Heart right ventricle (tissue), 16 donors: ENCODE results near the gene MRPS24. TPM values are rescaled to one million over a fixed set of nuclear protein-coding genes. Genes with fewer than 3 reads are reported as not detected.

ENCODE experiments used
- ATAC-seq, 8 donors: fragments of 200-7000 bp; cut with Tn5 transposase; one replicate each; pipeline ENCODE4 v1.9.1; 2020; ENCODE audit warnings: mild to moderate bottlenecking in 8 of 8, moderate library complexity in 8 of 8, moderate number of reproducible peaks in 1 of 8
- DNase-seq, 2 donors: peaks; one replicate each; pipeline ENCODE4 v3.0.0-alpha.2; 2020
- H3K27ac ChIP-seq, 10 donors: fragments of 200-600 bp; sonication (generic) in 2 of 10; one replicate each; pipeline versions ENCODE4 v1.5.0 to v1.8.0; 2020 to 2022; ENCODE audit warnings: mild to moderate bottlenecking in 3 of 10
- H3K27me3 ChIP-seq, 7 donors: fragments of 200-600 bp; one replicate each; pipeline ENCODE4 v1.8.0; 2021 to 2022; ENCODE audit warnings: mild to moderate bottlenecking in 2 of 7
- H3K36me3 ChIP-seq, 9 donors: fragments of 200-600 bp; sonication (generic) in 1 of 9; one replicate each; pipeline versions ENCODE4 v1.5.0 to v1.8.0; 2020 to 2022; ENCODE audit warnings: mild to moderate bottlenecking in 2 of 9
- H3K4me1 ChIP-seq, 9 donors: fragments of 200-600 bp; sonication (generic) in 1 of 9; one replicate each; pipeline versions ENCODE4 v1.5.0 to v1.8.0; 2020 to 2022; ENCODE audit warnings: mild to moderate bottlenecking in 4 of 9
- H3K4me3 ChIP-seq, 10 donors: fragments of 200-600 bp; sonication (generic) in 2 of 10; one replicate each; pipeline versions ENCODE4 v1.5.0 to v1.8.0; 2020 to 2022; ENCODE audit warnings: mild to moderate bottlenecking in 7 of 10, moderate library complexity in 2 of 10
- H3K9me3 ChIP-seq, 11 donors: fragments of 200-600 bp in 10 of 11; sonication (generic) in 2 of 11; one replicate each; pipeline versions ENCODE4 v1.5.0 to v1.8.0; 2013 to 2022; ENCODE audit warnings: mild to moderate bottlenecking in 2 of 11, control low read depth in 1 of 11, moderate library complexity in 1 of 11
- WGBS, 2 donors: extraction: QIAGEN DNeasy Blood & Tissue Kit; methylation state at CpG; one replicate each; pipeline ENCODE4 v1.1.7; 2013; ENCODE audit warnings: inconsistent platforms in 1 of 2; 5-methylcytosine and 5-hydroxymethylcytosine counted together
- intact Hi-C, 10 donors: fragments of 100-400 bp; cut with DNase I; formaldehyde crosslinking; loops; one replicate each; pipeline versions ENCODE4 v1.11.1 to v1.14.2; 2022
- polyA plus RNA-seq, 2 donors: library from polyadenylated mRNA; stranded (reverse); fragments of 200-250 nt; gene quantifications; one replicate each; pipeline ENCODE4 v1.2.3, GENCODE V29; 2013
- total RNA-seq, 10 donors: library from RNA; stranded (reverse); fragmentation: NEBNext Ultra II Directional in 3 of 10; extraction: Animal tissue kit (Norgen Biotek cat#: 25700) in 3 of 10; gene quantifications; one replicate each; pipeline versions ENCODE4 v1.2.1 to v1.2.4, GENCODE V29; 2021 to 2023
- TF ChIP-seq, protein P1 (sequence below), 9 donors: fragments of 200-600 bp; sonication (generic) in 2 of 9; IDR thresholded peaks; one replicate each; pipeline versions ENCODE4 v1.5.0 to v1.8.0; 2021 to 2022; ENCODE audit warnings: antibody characterized with exemption in 9 of 9, mild to moderate bottlenecking in 5 of 9, moderate library complexity in 1 of 9
- donor health status: Arrhythmogenic right ventricular cardiomyopathy.
- donor health status: ischemic (EF 13 %, LVEDD 7.1; RV severe dilation, severe dysfunction).
- donor health status: healthy with polysubstance abuse.
- donor health status: DM: no; HTN: yes; CAD: no.
- donor health status: DM: no; HTN: no; CAD: no.
- donor health status: ischemic (EF 25% LVEDD 6.9; RV normal size, moderate dysfunction).
- donor health status: ischemic (EF 25% LVEDD 5.7; RV mildly dilated, moderate dysfunction).
- donor health status: healthy.
- donor health status: DM: yes; HTN: yes; CAD: no.
- donor health status: Ischemic cardiomyopathy.
- donor health status: ischemic (EF 35%, LVEDD 5.7; RV mildly dilated, moderate dysfunction).
- donor health status: nonischemic (EF 11% LVEDD 7.7; RV severe dilation, severe dysfunction).
- donor health status: DM: yes; HTN: yes; CAD: no.
- donor health status: PGD.
- donor health status: ischemic (EF 29% LVEDD 5.4; RV normal size, mild dysfunction).
- donor health status: nonischemic (EF 23%, LVEDD 6.1; RV moderate dilation, normal function).

The MRPS24 gene
- total and polyA plus RNA-seq, 12 donors: 124 to 227 (median 157) TPM

- 0 to 4% methylated on average over 35 to 72 of the region's 73 CpGs for WGBS, 2 donors
- peaks cover 11 to 40% (median 26%) of the 10 kb centered on the region in 9 donors for H3K4me1 ChIP-seq
- intact Hi-C loops: no loop called here
These were observed 37.2 kb upstream of the MRPS24 start, which contains the start of gene URGCP for GRCh38 chr7:43906331-43907010. Gene URGCP, minus strand, starts transcription at chr7:43906596. Its CDS starts 21 bp downstream, at chr7:43906575.

DNA sequence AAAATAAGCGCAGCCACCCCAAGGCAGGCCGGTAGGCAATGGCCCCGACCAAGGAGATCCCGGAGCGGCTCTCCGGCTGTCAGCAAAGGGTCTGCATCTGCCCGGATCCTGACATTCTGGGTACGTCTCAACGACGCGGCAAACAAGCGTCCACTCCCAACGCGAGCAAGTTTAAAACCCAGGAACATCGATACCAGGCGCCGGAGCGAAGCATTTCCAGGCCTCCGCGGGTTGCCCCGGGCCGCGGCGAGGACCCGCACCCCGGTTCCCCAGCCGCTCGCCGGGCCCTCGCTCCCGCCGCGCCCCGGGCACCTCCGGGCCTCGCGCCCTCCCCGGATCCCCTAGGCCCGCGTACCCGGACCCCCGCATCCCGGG lies 36.6 kb upstream of the MRPS24 start:
- Histone ChIP-seq H3K27ac (peak overlapping the region; percentile 87 to 95 (median 91)), H3K36me3 (peaks cover 0 to 3% (median 0%) of the 10 kb centered on the region in 9 donors), H3K4me3 (peak overlapping the region; percentile 66 to 87 (median 76)), H3K27me3 (no peaks in the 10 kb centered on the region), H3K4me1 (peaks cover 12 to 45% (median 31%) of the 10 kb centered on the region in 9 donors), H3K9me3 (no peaks in the 10 kb centered on the region)
- ATAC-seq: peak; percentile 10 to 58 (median 37)
- peak; percentile 25 to 32 for DNase-seq
- intact Hi-C loops: no loop called here
- 0 to 1% methylated on average over 29 to 43 of the region's 43 CpGs for WGBS, 2 donors
- TF ChIP-seq, protein P1, sequence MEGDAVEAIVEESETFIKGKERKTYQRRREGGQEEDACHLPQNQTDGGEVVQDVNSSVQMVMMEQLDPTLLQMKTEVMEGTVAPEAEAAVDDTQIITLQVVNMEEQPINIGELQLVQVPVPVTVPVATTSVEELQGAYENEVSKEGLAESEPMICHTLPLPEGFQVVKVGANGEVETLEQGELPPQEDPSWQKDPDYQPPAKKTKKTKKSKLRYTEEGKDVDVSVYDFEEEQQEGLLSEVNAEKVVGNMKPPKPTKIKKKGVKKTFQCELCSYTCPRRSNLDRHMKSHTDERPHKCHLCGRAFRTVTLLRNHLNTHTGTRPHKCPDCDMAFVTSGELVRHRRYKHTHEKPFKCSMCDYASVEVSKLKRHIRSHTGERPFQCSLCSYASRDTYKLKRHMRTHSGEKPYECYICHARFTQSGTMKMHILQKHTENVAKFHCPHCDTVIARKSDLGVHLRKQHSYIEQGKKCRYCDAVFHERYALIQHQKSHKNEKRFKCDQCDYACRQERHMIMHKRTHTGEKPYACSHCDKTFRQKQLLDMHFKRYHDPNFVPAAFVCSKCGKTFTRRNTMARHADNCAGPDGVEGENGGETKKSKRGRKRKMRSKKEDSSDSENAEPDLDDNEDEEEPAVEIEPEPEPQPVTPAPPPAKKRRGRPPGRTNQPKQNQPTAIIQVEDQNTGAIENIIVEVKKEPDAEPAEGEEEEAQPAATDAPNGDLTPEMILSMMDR (IDR thresholded peaks at IDR 0.05): no peak

More at GRCh38 chr7:43906331-43907010, 37.2 kb upstream of the MRPS24 start, which contains the start of gene URGCP:
- TF ChIP-seq, protein P1 (IDR thresholded peaks at IDR 0.05): no peak
- peak within 1 kb of the TSS; percentile 87 to 95 (median 91) for H3K27ac ChIP-seq
- DNase-seq (peak; percentile 44 to 71), ATAC-seq (peak; percentile 48 to 92 (median 77))
- peak within 1 kb of the TSS; percentile 66 to 87 (median 76) for H3K4me3 ChIP-seq
- H3K36me3 ChIP-seq: peaks cover 0 to 1% (median 0%) of the 10 kb centered on the region in 9 donors
- no peaks in the 10 kb centered on the region for H3K9me3 ChIP-seq
- H3K27me3 ChIP-seq: no peaks in the 10 kb centered on the region

DNA sequence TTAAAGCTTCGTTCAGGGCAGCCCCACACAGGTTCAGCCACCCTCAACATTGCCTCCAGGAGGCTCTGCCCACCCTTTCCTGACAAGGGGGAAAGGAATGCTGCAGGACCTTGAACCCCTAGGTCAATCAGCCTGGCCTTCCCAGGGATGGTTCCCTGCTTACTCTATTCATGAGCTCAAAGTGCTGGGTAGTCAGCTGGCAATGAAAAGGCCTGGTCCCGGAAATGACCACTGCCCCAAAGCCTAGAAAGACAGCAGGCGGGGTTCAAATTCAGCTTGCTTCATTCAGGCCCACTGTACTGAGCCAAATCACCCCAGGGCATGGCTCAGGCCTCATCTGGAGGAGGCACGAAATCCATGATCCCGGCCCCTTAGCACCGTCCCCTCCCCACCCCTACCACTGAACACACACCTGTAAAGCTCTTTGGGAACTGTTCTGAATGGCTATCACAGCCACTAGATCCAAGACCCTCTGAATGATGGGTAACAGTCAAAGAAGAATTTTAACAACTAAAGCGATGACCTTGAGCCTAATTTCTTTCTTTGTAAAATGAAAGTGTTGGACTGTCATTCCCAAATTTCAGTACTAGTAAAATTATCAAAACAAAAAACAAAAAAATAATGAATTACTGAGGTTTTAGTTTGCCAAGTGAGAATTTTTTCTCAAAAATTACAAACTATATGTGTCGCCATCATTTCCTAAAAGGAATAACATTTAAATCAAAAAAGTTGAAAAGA lies 36.1 kb upstream of the MRPS24 start:
- Histone ChIP-seq H3K4me1 (peaks cover 14 to 51% (median 34%) of the 10 kb centered on the region in 9 donors), H3K4me3 (peak overlapping the region; percentile 66 to 87 (median 76)), H3K27me3 (no peaks in the 10 kb centered on the region), H3K27ac (peak overlapping the region; percentile 87 to 95 (median 91)), H3K36me3 (peaks cover 0 to 3% (median 0%) of the 10 kb centered on the region in 9 donors), H3K9me3 (no peaks in the 10 kb centered on the region)
- DNase-seq (no peak), ATAC-seq (peak in 7 of 8 donors; percentile 13 to 57 (median 39))
- intact Hi-C loops: no loop called here
- TF ChIP-seq, protein P1 (IDR thresholded peaks at IDR 0.05): no peak
- WGBS, 2 donors: 34 to 35% methylated on average over 8 of the region's 8 CpGs

GRCh38 chr7:43904533-43905208 lies 35.4 kb upstream of the MRPS24 start:
- no peak for ATAC-seq
- WGBS, 2 donors: 93 to 95% methylated on average over 5 of the region's 5 CpGs
- TF ChIP-seq, protein P1 (IDR thresholded peaks at IDR 0.05): no peak
- peaks cover 0 to 3% (median 0%) of the 10 kb centered on the region in 9 donors for H3K36me3 ChIP-seq
- no peaks in the 10 kb centered on the region for H3K27me3 ChIP-seq
- H3K4me1 ChIP-seq: peaks cover 14 to 51% (median 34%) of the 10 kb centered on the region in 9 donors
- no peak for DNase-seq
- no peaks in the 10 kb centered on the region for H3K9me3 ChIP-seq
- peak overlapping the region in 8 of 10 donors; percentile 87 to 95 (median 91) for H3K27ac ChIP-seq
- intact Hi-C loops: no loop called here
- H3K4me3 ChIP-seq: peak overlapping the region in 7 of 10 donors; percentile 73 to 87 (median 77)
